Non-pigmented ciliary epithelial cell (primary cell): ENCODE results near the gene NID1.

Experiments used
- DNase-seq: peaks from one replicate; pipeline ENCODE4 v3.0.0-alpha.2; 2010; ENCODE audit warnings: low read depth

NID1 gene

GRCh38 chr1:236064674-236065508 is at the start of gene NID1:
Gene NID1 (minus strand): TSS chr1:236065090. CDS start chr1:236065079, 11 bp downstream.
- DNase-seq = no peak

- no peak for DNase-seq
These were observed 49.3 kb upstream of the NID1 start for GRCh38 chr1:236114076-236114747.

GRCh38 chr1:236113324-236114032 is 48.6 kb upstream of the NID1 start:
- DNase-seq = no peak

GRCh38 chr1:236112332-236112627 is 47.4 kb upstream of the NID1 start:
- no peak for DNase-seq

- no peak for DNase-seq
These were observed 46.8 kb upstream of the NID1 start for GRCh38 chr1:236111527-236112331.

- no peak for DNase-seq
These were observed 45.2 kb upstream of the NID1 start for GRCh38 chr1:236110137-236110536.

- DNase-seq = no peak
These were observed 43.2 kb upstream of the NID1 start for GRCh38 chr1:236108027-236108648.

- DNase-seq = no peak
These were observed 42.4 kb upstream of the NID1 start for GRCh38 chr1:236107121-236107907.

- no peak for DNase-seq
These were observed 38.8 kb upstream of the NID1 start for GRCh38 chr1:236103646-236104218.

GRCh38 chr1:236103059-236103458 is 38.2 kb upstream of the NID1 start:
- no peak for DNase-seq

- no peak for DNase-seq
These were observed 37.7 kb upstream of the NID1 start for GRCh38 chr1:236102611-236103010.

- no peak for DNase-seq
These were observed 36.6 kb upstream of the NID1 start for GRCh38 chr1:236101233-236102200.

GRCh38 chr1:236100799-236101198 is 35.9 kb upstream of the NID1 start:
- no peak for DNase-seq

GRCh38 chr1:236099355-236099974 is 34.6 kb upstream of the NID1 start:
- no peak for DNase-seq

- no peak for DNase-seq
These were observed 33.4 kb upstream of the NID1 start for GRCh38 chr1:236098267-236098666.

GRCh38 chr1:236096660-236097482 is 32.0 kb upstream of the NID1 start:
- peak; percentile 74 for DNase-seq

- no peak for DNase-seq
These were observed 31.0 kb upstream of the NID1 start for GRCh38 chr1:236095705-236096520.
